NCI-H526 treated with DMSO at 0.1 percent for 48 hours (cell line): ENCODE data around the gene SHISA8.

Experiments used
- DNase-seq: peaks from one replicate; lab custom pipeline; 2025; lab: John Stamatoyannopoulos, UW

SHISA8 gene

DNA sequence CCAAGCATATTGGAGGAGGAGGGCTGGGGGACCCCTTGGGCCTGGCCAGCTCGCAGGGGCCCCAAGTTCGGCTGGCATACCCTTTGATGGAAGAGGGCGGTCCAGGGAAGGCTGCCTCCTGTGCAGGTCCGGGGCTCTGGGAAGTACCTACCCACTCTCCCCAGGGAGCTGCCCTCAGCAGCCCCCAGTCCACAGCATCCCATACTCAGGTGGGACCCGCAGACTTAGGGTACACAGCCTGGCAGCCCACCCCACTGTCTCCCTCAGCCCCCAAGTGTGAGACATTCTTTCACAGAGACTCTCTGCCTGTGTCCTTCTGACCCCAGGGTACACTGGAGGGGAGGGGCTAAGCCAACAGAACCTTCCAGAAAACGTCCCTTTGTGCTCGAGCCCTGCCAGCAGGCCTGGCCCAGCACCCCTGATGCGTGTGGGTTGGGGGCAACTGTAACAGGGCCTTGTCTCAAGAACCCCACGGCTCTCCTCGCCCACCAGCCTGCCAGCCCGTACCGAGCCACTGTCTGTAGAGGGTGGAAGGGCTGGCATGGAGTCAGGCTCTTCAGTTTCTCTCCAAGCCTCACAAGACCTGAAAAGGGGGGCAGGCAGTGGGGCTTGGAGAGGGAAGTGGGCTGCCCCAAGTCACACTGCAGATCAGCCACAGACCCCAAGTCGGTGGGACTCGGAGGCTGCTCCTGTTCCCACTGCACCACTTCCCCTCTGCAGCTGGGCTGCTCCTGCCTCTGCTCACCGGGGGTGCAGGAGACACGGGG is 18.7 kb upstream of the SHISA8 start:
- DNase-seq, result no peak

GRCh38 chr22:41932353-41932752 is 17.5 kb upstream of the SHISA8 start:
- DNase-seq, result no peak

DNA sequence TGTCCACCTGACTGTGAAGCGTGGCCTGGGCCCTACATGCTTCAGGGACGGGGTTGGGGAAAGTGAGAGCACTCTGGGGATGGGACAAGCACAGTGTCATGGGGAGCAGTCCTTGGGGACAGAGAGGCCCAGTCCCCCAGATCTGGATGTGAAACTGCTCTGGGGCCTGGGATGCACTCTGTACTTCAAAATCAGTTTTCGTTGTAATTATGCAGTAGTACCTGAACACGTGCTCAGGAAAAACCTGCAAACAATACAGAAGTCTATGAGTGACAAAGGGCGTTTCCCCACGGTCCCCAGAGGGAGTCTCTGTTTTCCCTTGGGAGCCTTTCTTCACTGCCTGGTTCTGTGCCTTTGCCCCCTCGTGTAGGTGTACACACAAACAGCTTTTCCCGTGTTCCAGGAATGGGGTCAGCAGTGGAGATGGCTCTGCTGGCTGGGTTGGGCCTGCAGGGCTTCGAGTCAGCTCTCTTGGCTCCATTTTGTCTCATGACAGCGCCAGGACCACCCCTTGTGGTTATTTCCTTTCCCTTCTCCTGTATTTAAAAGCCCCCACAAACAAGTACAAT is 16.9 kb upstream of the SHISA8 start:
- DNase-seq, result peak; percentile 36

DNA sequence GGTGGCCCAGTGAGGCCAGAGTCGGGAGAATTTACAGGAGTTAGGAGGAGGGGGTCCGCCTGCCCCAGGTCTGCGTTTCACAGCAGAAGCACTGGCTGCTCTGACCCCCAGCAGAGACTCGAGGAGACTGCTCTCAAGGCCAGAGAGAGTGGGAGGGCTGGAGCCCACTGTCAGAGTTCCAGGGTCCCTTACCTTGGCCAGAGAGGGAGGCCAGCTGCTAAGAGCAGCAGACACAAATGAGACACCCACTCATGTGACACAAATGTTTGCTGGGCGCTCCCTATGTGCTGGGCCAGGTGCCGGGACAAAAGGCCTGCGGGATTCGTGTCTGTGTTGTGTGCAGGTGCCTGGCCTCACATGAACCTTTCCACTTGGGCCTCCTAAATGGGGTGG is 14.5 kb upstream of the SHISA8 start:
- DNase-seq, result no peak

DNA sequence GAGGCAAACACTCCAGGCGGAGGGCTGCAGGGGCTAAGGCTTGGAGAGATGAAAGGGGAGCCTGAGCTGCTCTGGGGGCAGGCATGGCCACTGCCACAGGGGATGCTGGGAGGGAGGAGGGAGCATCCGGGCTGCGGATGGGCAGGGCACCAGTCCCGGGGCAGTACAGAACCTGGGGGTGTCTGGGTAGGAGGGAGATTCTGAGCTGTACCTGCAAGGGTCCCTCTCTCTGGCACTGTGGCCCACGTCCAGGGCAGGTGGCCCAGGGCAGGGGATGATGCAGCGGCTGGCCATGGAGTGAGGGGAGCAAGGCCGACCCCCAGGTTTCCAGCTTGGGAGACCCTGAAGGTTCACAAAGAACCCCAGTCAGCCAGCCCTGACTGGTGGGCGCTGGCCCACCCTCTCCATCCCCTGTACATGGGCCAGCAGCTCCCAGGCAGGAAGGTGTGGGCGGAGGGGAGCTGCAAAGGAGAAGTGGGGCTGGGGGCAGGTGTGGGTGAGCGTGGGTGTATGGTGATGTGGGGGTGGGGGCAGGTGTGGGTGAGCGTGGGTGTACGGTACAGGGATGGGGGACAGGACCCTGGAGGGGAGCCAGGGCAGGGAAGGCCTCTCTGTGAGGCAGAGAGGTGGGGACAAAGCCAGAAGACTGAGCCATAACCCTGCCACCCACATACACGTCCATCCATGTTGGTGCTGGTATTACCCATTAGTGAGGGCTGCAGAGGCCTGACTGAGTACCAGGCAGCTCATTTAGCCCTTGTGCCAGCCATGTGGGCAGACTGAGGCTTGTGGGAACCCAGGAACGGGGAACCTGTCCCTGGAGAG is 13.9 kb upstream of the SHISA8 start:
- no peak for DNase-seq

DNA sequence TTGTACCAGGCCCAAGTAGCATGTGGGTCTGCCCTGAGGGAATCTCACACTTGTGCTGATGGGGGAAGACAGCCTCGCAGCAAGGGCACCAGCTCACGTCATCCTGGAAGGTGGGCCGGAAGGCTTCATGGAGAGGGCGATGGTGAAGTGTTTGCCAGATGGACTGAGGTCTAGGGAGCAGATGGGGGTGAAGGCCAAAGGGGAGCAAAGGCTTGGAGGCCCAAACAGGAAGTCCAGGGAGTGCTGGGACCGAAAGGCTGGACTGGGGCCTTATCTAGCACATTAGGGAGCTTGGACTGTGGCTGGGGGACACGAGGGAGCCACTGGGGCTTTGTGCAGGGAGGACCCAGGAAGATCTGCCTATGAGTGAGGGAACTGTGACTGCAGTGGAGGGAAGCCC is 12.9 kb upstream of the SHISA8 start:
- DNase-seq, result no peak

DNA sequence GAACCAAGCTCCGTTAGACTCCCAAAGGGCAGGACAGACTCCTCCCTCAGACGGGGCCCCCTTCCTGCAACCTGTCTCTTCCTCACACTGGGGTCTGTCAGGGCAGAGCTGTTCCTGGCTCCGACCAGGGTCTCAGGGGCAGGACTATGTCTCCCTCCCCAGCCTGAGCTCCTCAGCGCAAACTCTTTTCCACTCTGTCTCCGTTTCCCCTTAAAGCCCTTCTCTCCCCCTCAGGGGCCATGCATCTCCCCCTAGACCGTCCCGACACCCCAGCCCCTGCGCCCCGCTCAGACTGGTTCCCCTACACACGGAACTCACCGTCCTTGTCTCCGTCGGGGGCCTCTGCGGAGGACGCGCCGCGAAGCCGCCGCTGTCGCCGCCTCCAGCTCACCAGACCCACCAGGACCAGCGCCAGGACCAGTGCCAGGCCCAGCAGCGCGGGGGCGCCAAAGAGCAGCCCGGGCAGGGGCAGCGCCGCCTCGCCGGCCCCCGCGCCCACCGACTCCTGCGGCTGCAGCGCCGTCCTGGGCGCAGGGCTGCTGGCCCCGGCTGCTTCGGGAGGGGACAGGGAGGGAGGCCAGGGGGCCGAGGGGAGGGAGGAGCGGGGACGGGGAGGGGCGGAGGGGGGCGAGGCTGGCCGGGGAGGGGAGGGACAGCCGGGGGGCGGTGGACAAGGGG is 11.0 kb upstream of the SHISA8 start:
- no peak for DNase-seq

GRCh38 chr22:41923595-41924276 is 8.9 kb upstream of the SHISA8 start:
- no peak for DNase-seq

- no peak for DNase-seq
These were observed 8.2 kb upstream of the SHISA8 start for GRCh38 chr22:41922940-41923594.

DNA sequence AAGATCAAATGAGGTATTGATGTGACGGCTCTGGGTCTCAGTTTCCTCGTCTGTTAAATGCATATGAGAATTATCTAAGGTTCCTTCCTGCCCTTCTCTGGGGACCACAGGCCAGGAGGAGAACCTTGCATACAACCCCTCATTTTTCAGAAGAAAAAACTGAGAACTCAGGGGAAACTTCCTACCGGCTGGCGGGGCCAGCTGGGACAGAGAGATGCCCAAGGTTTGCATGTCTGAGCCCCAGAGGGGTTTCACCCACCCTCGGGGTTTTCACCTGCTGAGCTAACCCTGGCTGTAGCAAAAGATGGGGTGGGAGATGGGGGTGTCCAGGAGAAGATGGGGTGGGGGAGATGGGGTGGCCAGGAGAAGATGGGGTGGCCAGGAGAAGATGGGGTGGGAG is 7.5 kb upstream of the SHISA8 start:
- DNase-seq, result no peak

DNA sequence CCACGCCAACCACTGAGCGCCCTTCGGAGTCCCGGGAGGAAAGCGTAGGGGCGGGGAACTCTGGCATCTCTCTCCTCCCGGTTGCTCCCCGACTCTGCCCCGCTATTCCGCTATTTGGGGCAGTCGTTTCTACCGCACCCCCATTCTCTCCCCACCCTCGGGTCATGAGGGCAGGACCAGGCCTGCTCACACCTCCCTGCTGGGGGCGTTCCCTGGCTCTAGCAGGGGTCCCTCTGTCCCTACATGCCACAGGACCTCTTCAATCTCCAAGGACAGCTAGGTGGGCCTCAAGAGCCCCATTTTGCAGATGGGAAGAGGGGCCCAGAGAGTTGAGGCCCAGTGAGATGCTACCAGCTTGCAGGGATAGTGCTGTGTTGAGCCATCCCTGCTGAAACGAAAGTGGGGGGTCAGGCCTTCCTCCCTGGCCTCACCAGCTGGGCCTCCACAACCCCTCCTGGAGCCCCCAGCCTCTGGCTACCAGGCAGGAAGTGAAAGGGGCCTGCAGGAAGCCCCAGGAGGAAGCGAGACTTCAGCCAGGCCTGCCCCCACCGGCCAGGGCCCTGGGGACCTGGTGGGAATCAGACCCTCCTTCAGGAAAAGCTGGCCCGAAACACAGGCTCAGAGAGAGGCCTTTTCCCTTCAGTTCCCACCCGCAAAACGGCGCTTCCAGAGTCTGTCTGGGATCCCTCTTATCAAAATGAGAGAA is 5.5 kb upstream of the SHISA8 start:
- no peak for DNase-seq

DNA sequence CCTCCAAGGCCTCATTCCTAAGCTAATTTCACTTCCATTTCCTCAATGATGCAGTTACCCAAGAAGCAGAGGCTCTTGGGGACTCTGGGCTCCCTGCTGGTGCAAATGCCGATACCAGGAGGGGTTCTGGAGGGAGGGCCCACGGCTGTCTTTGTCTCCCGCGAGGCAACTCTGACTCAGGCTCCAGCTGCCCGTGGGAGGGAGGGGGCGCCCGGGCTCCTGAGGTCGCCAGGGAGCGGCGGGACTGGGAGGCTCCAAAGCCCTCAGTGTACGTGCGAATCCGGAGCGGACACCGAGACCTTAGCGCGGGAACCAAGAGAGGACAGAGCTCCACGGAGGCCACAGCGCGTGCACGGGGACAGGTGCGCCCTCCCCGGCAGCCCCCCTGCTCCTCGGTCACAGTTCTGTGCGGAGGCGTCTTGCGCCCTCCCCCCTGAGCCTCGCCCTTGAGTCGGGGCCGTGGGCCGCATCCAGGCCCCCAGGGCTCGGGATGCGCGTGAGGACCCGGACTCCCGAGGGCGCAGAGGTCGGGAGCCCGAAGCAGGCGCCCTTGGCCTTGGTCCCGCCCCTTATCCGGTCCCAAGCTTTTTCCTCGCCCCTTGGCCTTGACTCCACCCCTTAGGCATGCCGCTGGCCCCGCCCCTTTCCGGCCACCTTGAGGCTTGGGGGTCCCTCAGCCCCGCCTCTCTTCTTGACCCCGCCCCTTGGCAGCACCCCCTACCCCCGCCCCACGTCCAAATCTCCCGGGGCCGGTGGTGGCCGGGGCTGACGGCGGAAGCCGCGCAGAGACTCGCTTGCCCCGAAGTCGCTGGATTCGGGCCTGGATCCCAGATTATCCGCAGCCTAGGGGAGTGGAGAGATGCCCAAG is 4.7 kb upstream of the SHISA8 start:
- DNase-seq, result no peak

- DNase-seq, result no peak
These were observed 3.3 kb upstream of the SHISA8 start for GRCh38 chr22:41917903-41918791.

GRCh38 chr22:41917375-41917902 is 2.6 kb upstream of the SHISA8 start:
- DNase-seq, result no peak

GRCh38 chr22:41916745-41917358 is 2.0 kb upstream of the SHISA8 start:
- DNase-seq, result no peak

- no peak for DNase-seq
These were observed 1.1 kb upstream of the SHISA8 start for GRCh38 chr22:41915786-41916493.

DNA sequence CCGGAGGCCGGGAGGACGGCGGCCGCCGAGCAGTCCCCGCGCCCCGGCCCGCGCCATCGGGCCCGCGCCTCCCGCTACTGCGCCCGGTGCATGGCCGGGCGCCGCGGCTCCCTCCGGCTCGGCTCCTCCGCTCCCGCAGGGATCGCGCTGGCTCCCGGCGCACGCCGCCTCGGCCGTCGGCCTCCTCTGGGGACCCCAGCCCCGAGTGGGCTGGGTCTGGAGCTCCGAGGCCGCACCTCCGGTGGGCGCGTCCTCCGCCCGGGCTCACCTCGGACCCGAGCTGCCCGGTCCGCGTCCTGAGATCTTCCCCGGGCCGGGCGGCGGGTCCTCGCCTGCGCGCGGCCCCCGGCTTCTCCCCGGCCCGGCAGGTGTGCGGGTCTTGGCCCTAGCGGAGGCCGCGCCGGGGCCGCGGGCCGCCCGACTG is 251 bp downstream of the SHISA8 start:
- DNase-seq, result no peak
